Spleen (tissue), 11 donors: ENCODE results near the gene KIF26B. TPM values are rescaled to one million over a fixed set of nuclear protein-coding genes. Genes with fewer than 3 reads are reported as not detected.

Source experiments
- DNase-seq: peaks from one replicate; pipeline ENCODE4 v3.0.0-alpha.2; 2020
- H3K27ac ChIP-seq, 8 donors: fragments of 200-600 bp; sonication (generic) in 7 of 8; 1 replicate in 4 of 8; 2 replicates in 4 of 8; pipeline versions ENCODE4 v1.5.0 to v1.8.0; 2016 to 2021; ENCODE audit warnings: inconsistent platforms in 4 of 8, mild to moderate bottlenecking in 4 of 8, moderate library complexity in 1 of 8
- H3K27me3 ChIP-seq, 7 donors: fragments of 200-600 bp; sonication (generic) in 6 of 7; replicated peaks in 1 of 7; 1 replicate in 4 of 7; 2 replicates in 3 of 7; pipeline versions ENCODE4 v1.5.0 to v1.8.0; 2016 to 2021; ENCODE audit warnings: inconsistent platforms in 3 of 7, mild to moderate bottlenecking in 1 of 7
- H3K36me3 ChIP-seq, 6 donors: fragments of 200-600 bp; sonication (generic) in 5 of 6; 1 replicate in 4 of 6; 2 replicates in 2 of 6; pipeline versions ENCODE4 v1.5.0 to v1.8.0; 2016 to 2021; ENCODE audit warnings: inconsistent platforms in 2 of 6
- H3K4me1 ChIP-seq, 6 donors: fragments of 200-600 bp; sonication (generic) in 5 of 6; 1 replicate in 3 of 6; 2 replicates in 3 of 6; pipeline versions ENCODE4 v1.5.0 to v1.8.0; 2016 to 2021; ENCODE audit warnings: inconsistent platforms in 3 of 6
- H3K4me3 ChIP-seq, 8 donors: fragments of 200-600 bp; sonication (generic) in 7 of 8; 1 replicate in 4 of 8; 2 replicates in 4 of 8; pipeline versions ENCODE4 v1.5.0 to v1.8.0; 2016 to 2021; ENCODE audit warnings: inconsistent platforms in 4 of 8, mild to moderate bottlenecking in 4 of 8, moderate library complexity in 2 of 8
- H3K9me3 ChIP-seq, 8 donors: fragments of 200-600 bp; sonication (generic) in 7 of 8; 1 replicate in 4 of 8; 2 replicates in 4 of 8; pipeline versions ENCODE4 v1.5.0 to v1.8.0; 2016 to 2021; ENCODE audit warnings: inconsistent platforms in 4 of 8
- POLR2A ChIP-seq, 3 donors: fragments of 450-650 bp; IDR thresholded peaks; one replicate each; pipeline ENCODE4 v1.5.1; 2017; ENCODE audit warnings: antibody characterized with exemption in 3 of 3, mild to moderate bottlenecking in 1 of 3
- POLR2AphosphoS5 ChIP-seq, 3 donors: sonication (generic); formaldehyde crosslinking; IDR thresholded peaks; one replicate each; pipeline ENCODE4 v1.5.1; 2017; ENCODE audit warnings: antibody characterized with exemption in 3 of 3
- WGBS, 5 donors: extraction: QIAGEN DNeasy Blood & Tissue Kit in 3 of 5; methylation state at CpG; one replicate each; pipeline versions ENCODE4 v1.1.5 to v1.1.7; 2013 to 2018; 5-methylcytosine and 5-hydroxymethylcytosine counted together
- intact Hi-C: fragments of 100-400 bp; cut with DNase I; formaldehyde crosslinking; loops from one replicate; pipeline ENCODE4 v1.15.0; 2023; ENCODE audit warnings: low total_unique reads
- polyA plus RNA-seq, 3 donors: library from polyadenylated mRNA; stranded (reverse); fragments of 200-250 nt; gene quantifications; one replicate each; pipeline ENCODE4 v1.2.1, GENCODE V29; 2013
- total RNA-seq, 7 donors: library from RNA; depleted of rRNA in 3 of 7; stranded (reverse); fragments of >200 nt in 3 of 7; fragmentation: NEBNext Ultra II Directional in 4 of 7; extraction: Animal tissue kit (Norgen Biotek cat#: 25700) in 4 of 7; gene quantifications; one replicate each; pipeline versions ENCODE4 v1.1.0 to v1.2.1, GENCODE V29; 2016 to 2021
- TF ChIP-seq, protein P1 (sequence below), 11 experiments: fragments of 200-600 bp in 7 of 11; fragments of 450-650 bp in 4 of 11; sonication (generic) in 4 of 11; IDR thresholded peaks in 8 of 11; conservative IDR thresholded peaks in 3 of 11; 1 replicate in 7 of 11; 2 replicates in 4 of 11; pipeline versions ENCODE4 v1.4.0 to v1.8.0; 2016 to 2021; ENCODE audit warnings: antibody characterized with exemption in 11 of 11, inconsistent platforms in 4 of 11, mild to moderate bottlenecking in 1 of 11
- donor health status: healthy with polysubstance abuse.
- donor health status: DM: no; HTN: no; CAD: no; lungs with moderate emphysema.
- donor health status: DM: no; HTN: no; CAD: no.
- donor health status: Bipolar disorder and iron deficiency.
- donor health status: healthy.
- donor health status: DM: no; HTN: no; CAD: no.
- donor health status: DM: yes; HTN: yes; CAD: no.

The KIF26B gene
- total and polyA plus RNA-seq, 10 donors = 0.07 to 4.5 (median 0.60) TPM; not detected in 1

- 72 to 86% (median 78%) methylated on average over 13 to 14 of the region's 14 CpGs for WGBS, 5 donors
- no peak overlapping the region for H3K27ac ChIP-seq
- intact Hi-C loops = no loop called here
Observed at GRCh38 chr1:245418077-245418476, 263.3 kb downstream of the KIF26B start.

DNA sequence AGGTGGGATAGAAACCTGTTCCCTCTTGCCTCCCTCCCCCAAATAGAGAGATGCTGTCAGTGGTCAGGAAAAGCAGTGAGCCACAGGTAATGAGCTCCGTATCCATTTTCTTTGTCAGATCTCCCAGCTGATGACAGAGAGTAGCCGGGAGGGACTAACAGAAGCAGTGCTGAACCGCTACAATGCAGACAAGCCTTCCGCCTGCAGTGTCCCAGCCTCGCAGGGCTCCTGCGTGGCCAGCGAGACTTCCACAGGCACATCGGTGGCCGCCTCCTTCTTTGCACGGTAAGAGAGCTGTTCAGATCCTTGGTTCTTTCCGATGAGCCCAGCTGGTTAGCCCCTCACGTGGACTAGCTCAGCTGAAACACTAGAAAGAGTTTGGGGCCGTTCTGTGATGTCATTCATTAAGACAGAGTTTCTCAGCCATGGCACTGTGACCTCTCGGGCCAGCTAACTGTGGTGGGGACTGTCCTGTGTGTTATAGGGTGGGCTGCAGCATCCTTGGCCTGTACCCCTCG lies 264.7 kb downstream of the KIF26B start:
- no peaks in the 10 kb centered on the region for H3K9me3 ChIP-seq
- H3K27ac ChIP-seq = no peak overlapping the region
- no peaks in the 10 kb centered on the region for H3K36me3 ChIP-seq
- H3K4me3 ChIP-seq = no peak overlapping the region
- WGBS, 5 donors = 80 to 91% (median 88%) methylated on average over 9 to 15 of the region's 15 CpGs
- H3K27me3 ChIP-seq = peaks cover 0 to 10% (median 0%) of the 10 kb centered on the region in 7 donors
- TF ChIP-seq, protein P1, sequence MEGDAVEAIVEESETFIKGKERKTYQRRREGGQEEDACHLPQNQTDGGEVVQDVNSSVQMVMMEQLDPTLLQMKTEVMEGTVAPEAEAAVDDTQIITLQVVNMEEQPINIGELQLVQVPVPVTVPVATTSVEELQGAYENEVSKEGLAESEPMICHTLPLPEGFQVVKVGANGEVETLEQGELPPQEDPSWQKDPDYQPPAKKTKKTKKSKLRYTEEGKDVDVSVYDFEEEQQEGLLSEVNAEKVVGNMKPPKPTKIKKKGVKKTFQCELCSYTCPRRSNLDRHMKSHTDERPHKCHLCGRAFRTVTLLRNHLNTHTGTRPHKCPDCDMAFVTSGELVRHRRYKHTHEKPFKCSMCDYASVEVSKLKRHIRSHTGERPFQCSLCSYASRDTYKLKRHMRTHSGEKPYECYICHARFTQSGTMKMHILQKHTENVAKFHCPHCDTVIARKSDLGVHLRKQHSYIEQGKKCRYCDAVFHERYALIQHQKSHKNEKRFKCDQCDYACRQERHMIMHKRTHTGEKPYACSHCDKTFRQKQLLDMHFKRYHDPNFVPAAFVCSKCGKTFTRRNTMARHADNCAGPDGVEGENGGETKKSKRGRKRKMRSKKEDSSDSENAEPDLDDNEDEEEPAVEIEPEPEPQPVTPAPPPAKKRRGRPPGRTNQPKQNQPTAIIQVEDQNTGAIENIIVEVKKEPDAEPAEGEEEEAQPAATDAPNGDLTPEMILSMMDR (IDR thresholded peaks at IDR 0.05 in 8 of 11, conservative IDR thresholded peaks at IDR 0.05 in 3 of 11) = no peak
- TF ChIP-seq POLR2A (IDR thresholded peaks at IDR 0.05) = no peak
- TF ChIP-seq POLR2AphosphoS5 (IDR thresholded peaks at IDR 0.05) = no peak
- DNase-seq = no peak
- no peaks in the 10 kb centered on the region for H3K4me1 ChIP-seq
- intact Hi-C loops = no loop called here

More at GRCh38 chr1:245418077-245418476, 263.3 kb downstream of the KIF26B start:
- no peak for DNase-seq
- Histone ChIP-seq H3K27me3 (peaks cover 0 to 10% (median 0%) of the 10 kb centered on the region in 7 donors), H3K4me3 (no peak overlapping the region), H3K9me3 (no peaks in the 10 kb centered on the region), H3K4me1 (no peaks in the 10 kb centered on the region), H3K36me3 (no peaks in the 10 kb centered on the region)
- TF ChIP-seq, protein P1 (IDR thresholded peaks at IDR 0.05 in 8 of 11, conservative IDR thresholded peaks at IDR 0.05 in 3 of 11) = no peak
- TF ChIP-seq POLR2AphosphoS5 (IDR thresholded peaks at IDR 0.05) = no peak
- TF ChIP-seq POLR2A (IDR thresholded peaks at IDR 0.05) = no peak

GRCh38 chr1:245419989-245420388 lies 265.2 kb downstream of the KIF26B start:
- intact Hi-C loops = no loop called here
- H3K4me3 ChIP-seq = no peak overlapping the region
- no peaks in the 10 kb centered on the region for H3K9me3 ChIP-seq
- 71 to 82% (median 79%) methylated on average over 7 of the region's 7 CpGs for WGBS, 5 donors
- no peak for DNase-seq
- no peaks in the 10 kb centered on the region for H3K36me3 ChIP-seq
- H3K27me3 ChIP-seq = peaks cover 0 to 10% (median 0%) of the 10 kb centered on the region in 7 donors
- no peaks in the 10 kb centered on the region for H3K4me1 ChIP-seq
- no peak overlapping the region for H3K27ac ChIP-seq
- TF ChIP-seq, protein P1 (IDR thresholded peaks at IDR 0.05 in 8 of 11, conservative IDR thresholded peaks at IDR 0.05 in 3 of 11) = no peak
- TF ChIP-seq POLR2AphosphoS5 (IDR thresholded peaks at IDR 0.05) = no peak
- no peak for TF ChIP-seq POLR2A (IDR thresholded peaks at IDR 0.05)

- Histone ChIP-seq H3K27me3 (peaks cover 0 to 10% (median 0%) of the 10 kb centered on the region in 7 donors), H3K4me1 (no peaks in the 10 kb centered on the region), H3K9me3 (no peaks in the 10 kb centered on the region), H3K36me3 (no peaks in the 10 kb centered on the region), H3K4me3 (no peak overlapping the region), H3K27ac (no peak overlapping the region)
- no peak for TF ChIP-seq POLR2AphosphoS5 (IDR thresholded peaks at IDR 0.05)
- TF ChIP-seq, protein P1 (IDR thresholded peaks at IDR 0.05 in 8 of 11, conservative IDR thresholded peaks at IDR 0.05 in 3 of 11) = no peak
- no peak for TF ChIP-seq POLR2A (IDR thresholded peaks at IDR 0.05)
- intact Hi-C loops = no loop called here
- DNase-seq = no peak
- WGBS, 5 donors = 86 to 100% (median 91%) methylated on average over 2 of the region's 2 CpGs
Observed at GRCh38 chr1:245420926-245421325, 266.1 kb downstream of the KIF26B start.
